PC-9 (cell line): ENCODE results near the gene EXTL1. TPM values are rescaled to one million over a fixed set of nuclear protein-coding genes. Genes with fewer than 3 reads are reported as not detected.

Experiments
- BruUV-seq: library from RNA; stranded (reverse); fragments of 400-500 nt; replicated peaks from 2 replicates; lab custom pipeline; 2021; lab: Mats Ljungman, UMichigan
- CTCF ChIA-PET: fragments of 300-600 bp; sonication (Branson Sonifier 250); formaldehyde crosslinking; loops from one replicate; lab custom pipeline; 2022; ENCODE audit warnings: antibody characterized with exemption; lab: Charles Lee
- POLR2A ChIA-PET: fragments of 300-600 bp; sonication (Branson Sonifier 250); formaldehyde crosslinking; loops from one replicate; lab custom pipeline; 2022; ENCODE audit warnings: antibody characterized with exemption; ENCODE audit not compliant: unreplicated experiment; lab: Charles Lee
- DNase-seq, 2 experiments: peaks; one replicate each; pipeline versions ENCODE4 v3.0.0 to v3.0.0-alpha.2; 2015 to 2022; ENCODE audit warnings: mixed read lengths in 1 of 2
- H2AFZ ChIP-seq: fragments of 200-600 bp; sonication (generic); 2 replicates; pipeline ENCODE4 v1.8.1; 2017; ENCODE audit warnings: antibody characterized with exemption
- H3F3A ChIP-seq: fragments of 200-600 bp; sonication (generic); 2 replicates; pipeline ENCODE4 v1.8.1; 2017; ENCODE audit warnings: antibody characterized with exemption, mild to moderate bottlenecking, low read depth; ENCODE audit not compliant: insufficient read depth
- H3K27ac ChIP-seq: fragments of 200-600 bp; sonication (generic); 2 replicates; pipeline ENCODE4 v1.6.1; 2016; ENCODE audit warnings: mixed run types
- H3K27me3 ChIP-seq: fragments of 200-600 bp; sonication (generic); 2 replicates; pipeline ENCODE4 v1.6.1; 2016; ENCODE audit warnings: low read depth, mixed run types; ENCODE audit not compliant: insufficient read depth
- H3K36me3 ChIP-seq: fragments of 200-600 bp; sonication (generic); 2 replicates; pipeline ENCODE4 v1.6.1; 2016; ENCODE audit warnings: low read depth, mixed run types
- H3K4me1 ChIP-seq: fragments of 200-600 bp; sonication (generic); replicated peaks from 2 replicates; pipeline ENCODE4 v1.6.1; 2016; ENCODE audit warnings: mixed run types; ENCODE audit not compliant: insufficient read depth
- H3K4me2 ChIP-seq: fragments of 200-600 bp; sonication (generic); 2 replicates; pipeline ENCODE4 v1.6.1; 2017; ENCODE audit warnings: mixed run types
- H3K4me3 ChIP-seq: fragments of 200-600 bp; sonication (generic); 2 replicates; pipeline ENCODE4 v1.6.1; 2016; ENCODE audit warnings: mixed run types
- H3K79me2 ChIP-seq: fragments of 200-600 bp; sonication (generic); 2 replicates; pipeline ENCODE4 v1.6.1; 2017; ENCODE audit warnings: low read depth, mixed run types
- H3K9me2 ChIP-seq: fragments of 200-600 bp; sonication (generic); 2 replicates; pipeline ENCODE4 v1.8.1; 2017; ENCODE audit warnings: mild to moderate bottlenecking; ENCODE audit not compliant: insufficient read depth
- H3K9me3 ChIP-seq: fragments of 200-600 bp; sonication (generic); 2 replicates; pipeline ENCODE4 v1.8.1; 2016; ENCODE audit warnings: low read depth; ENCODE audit not compliant: insufficient read depth
- H4K20me1 ChIP-seq: fragments of 200-600 bp; sonication (generic); 2 replicates; pipeline ENCODE4 v1.8.1; 2017; ENCODE audit not compliant: insufficient read depth
- EZH2 ChIP-seq: fragments of 200-600 bp; sonication (generic); IDR thresholded peaks from 2 replicates; pipeline ENCODE4 v1.8.0; 2017; ENCODE audit warnings: antibody characterized with exemption, low read depth
- intact Hi-C: fragments of 100-400 bp; cut with micrococcal nuclease; formaldehyde crosslinking; loops from one replicate; pipeline ENCODE4 v1.10.0; 2022; ENCODE audit not compliant: unreplicated experiment
- total RNA-seq: library from RNA; stranded (reverse); gene quantifications from 2 replicates; pipeline ENCODE4 v1.2.3, GENCODE V29; 2021
- TF ChIP-seq, protein P1 (sequence below): fragments of 200-600 bp; sonication (generic); conservative IDR thresholded peaks from 2 replicates; pipeline ENCODE4 v1.6.1; 2017; ENCODE audit warnings: mixed run types, antibody characterized with exemption, mild to moderate bottlenecking, moderate library complexity

EXTL1 gene
- total RNA-seq, 1 experiment from 2014 or later = 0.13 TPM

DNA sequence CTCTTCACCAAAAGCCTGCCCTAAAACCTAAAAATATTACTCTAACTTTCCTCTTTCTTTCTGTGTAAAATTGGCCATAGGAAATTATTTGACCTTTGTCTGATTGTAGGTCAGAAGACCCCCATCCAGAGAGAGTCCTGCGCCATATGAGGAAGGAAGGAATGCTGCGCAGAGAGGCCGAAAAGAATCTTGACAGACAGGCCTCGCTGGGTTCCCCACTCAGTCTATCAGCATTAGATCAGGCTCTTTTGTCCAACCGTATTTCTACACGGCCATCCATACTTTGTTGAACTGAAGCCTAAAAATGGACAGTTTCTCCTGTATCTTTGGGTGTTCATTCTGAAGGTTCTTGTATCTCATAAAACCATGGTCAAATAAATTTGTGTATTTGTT is 28.7 kb downstream of the EXTL1 start:
- CTCF ChIA-PET = no interaction called here
- Histone ChIP-seq H3K4me1 (peaks cover 10% of the 10 kb centered on the region; the same call in 1 of the 2 replicates), H2AFZ (no peak overlapping the region), H3K9me2 (no peaks in the 10 kb centered on the region), H3K9me3 (no peaks in the 10 kb centered on the region), H3K4me2 (no peak overlapping the region), H3K4me3 (no peak overlapping the region), H3K27me3 (0 out of 2 replicates have a peak, but pooled peaks cover 3% of the 10 kb centered on the region), H3F3A (no peaks in the 10 kb centered on the region), H3K79me2 (no peaks in the 10 kb centered on the region), H3K36me3 (no peaks in the 10 kb centered on the region), H4K20me1 (no peaks in the 10 kb centered on the region), H3K27ac (no peak overlapping the region)
- no peak for DNase-seq
- BruUV-seq = no TSS peak
- intact Hi-C loops = no loop called here
- no peak for TF ChIP-seq EZH2
- TF ChIP-seq, protein P1, sequence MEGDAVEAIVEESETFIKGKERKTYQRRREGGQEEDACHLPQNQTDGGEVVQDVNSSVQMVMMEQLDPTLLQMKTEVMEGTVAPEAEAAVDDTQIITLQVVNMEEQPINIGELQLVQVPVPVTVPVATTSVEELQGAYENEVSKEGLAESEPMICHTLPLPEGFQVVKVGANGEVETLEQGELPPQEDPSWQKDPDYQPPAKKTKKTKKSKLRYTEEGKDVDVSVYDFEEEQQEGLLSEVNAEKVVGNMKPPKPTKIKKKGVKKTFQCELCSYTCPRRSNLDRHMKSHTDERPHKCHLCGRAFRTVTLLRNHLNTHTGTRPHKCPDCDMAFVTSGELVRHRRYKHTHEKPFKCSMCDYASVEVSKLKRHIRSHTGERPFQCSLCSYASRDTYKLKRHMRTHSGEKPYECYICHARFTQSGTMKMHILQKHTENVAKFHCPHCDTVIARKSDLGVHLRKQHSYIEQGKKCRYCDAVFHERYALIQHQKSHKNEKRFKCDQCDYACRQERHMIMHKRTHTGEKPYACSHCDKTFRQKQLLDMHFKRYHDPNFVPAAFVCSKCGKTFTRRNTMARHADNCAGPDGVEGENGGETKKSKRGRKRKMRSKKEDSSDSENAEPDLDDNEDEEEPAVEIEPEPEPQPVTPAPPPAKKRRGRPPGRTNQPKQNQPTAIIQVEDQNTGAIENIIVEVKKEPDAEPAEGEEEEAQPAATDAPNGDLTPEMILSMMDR = no peak
- POLR2A ChIA-PET = interaction anchor here (0.6 kb wide), 1 partner anchor 15 kb away, joined by 4 read pairs; no protein-coding TSS in a partner anchor

DNA sequence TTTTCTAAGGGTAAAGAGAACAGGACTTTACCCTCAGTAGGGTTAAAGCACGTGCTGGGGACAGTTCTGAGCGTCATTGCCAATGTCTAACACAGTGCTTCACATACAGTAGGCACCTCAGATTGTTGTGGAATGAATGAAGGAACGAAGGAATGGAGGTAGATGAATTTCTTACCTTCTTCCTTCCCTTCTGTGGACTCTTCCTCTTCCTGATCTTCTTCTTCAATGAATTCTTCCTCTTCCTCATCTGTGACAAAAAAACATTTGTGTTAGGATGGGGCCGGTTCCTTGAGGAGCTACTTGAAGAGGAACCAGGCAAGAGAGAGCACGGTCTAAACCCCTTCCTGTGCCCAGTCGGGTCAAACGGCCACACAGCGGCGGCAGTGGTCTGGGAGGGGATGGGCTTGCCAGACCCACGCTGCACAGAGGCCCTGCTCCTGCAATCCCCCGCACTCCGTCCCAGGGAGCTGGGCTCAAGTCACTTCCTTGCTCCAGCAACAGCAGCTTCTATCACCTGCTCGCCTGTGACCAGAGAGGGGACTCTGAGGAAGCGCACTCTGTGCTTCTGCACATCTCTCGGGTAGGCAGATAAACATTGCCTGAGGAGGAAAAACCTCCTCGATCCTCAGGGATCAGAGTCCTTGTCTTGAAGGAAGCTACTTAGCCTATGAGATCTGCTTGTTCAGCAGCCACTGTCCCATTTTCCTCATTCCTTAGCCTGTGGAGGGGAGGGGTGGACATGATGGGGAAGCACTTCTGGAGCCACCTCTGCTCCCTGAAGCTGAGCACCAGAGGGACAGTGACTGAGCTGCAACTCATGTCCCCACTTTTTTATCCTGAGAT is 32.4 kb downstream of the EXTL1 start:
- TF ChIP-seq, protein P1 = no peak
- no peak for TF ChIP-seq EZH2
- intact Hi-C loops = no loop called here
- BruUV-seq = no TSS peak
- Histone ChIP-seq H3K4me1 (peaks cover 10% of the 10 kb centered on the region; the same call in 1 of the 2 replicates), H3K9me3 (no peaks in the 10 kb centered on the region), H3K27ac (no peak overlapping the region), H2AFZ (no peak overlapping the region), H3F3A (no peaks in the 10 kb centered on the region), H4K20me1 (no peaks in the 10 kb centered on the region), H3K4me3 (no peak overlapping the region), H3K79me2 (no peaks in the 10 kb centered on the region), H3K9me2 (no peaks in the 10 kb centered on the region), H3K36me3 (no peaks in the 10 kb centered on the region), H3K4me2 (no peak overlapping the region), H3K27me3 (no peaks in the 10 kb centered on the region)
- CTCF ChIA-PET = interaction anchor here (0.6 to 0.7 kb wide), 2 partner anchors 23 to 440 kb away, joined by 4 to 5 read pairs; no protein-coding TSS in a partner anchor
- no peak for DNase-seq
- POLR2A ChIA-PET = no interaction called here

DNA sequence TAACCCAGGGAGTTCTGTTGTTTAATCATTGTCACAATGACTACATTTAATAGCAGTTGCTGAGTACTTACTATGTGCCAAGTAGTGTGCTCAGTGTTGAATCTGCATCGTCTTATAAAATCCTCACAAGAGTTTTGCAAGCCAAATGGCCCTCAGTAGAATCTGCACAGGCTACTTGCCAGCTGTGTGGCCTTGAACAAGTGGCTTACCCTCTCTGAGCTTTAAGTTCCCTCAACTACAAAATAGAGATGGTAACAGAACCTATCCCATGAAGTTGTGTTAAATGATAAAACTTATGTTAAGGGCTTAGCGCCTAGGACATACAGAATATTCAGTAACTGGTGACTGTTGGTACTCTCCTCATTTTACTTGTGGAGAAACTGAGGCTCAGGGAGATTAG is 33.5 kb downstream of the EXTL1 start:
- Histone ChIP-seq H3K4me3 (no peak overlapping the region), H3K27me3 (no peaks in the 10 kb centered on the region), H3K79me2 (no peaks in the 10 kb centered on the region), H4K20me1 (no peaks in the 10 kb centered on the region), H3F3A (no peaks in the 10 kb centered on the region), H3K27ac (no peak overlapping the region), H3K9me3 (no peaks in the 10 kb centered on the region), H3K4me1 (peaks cover 10% of the 10 kb centered on the region; the same call in 1 of the 2 replicates), H3K36me3 (no peaks in the 10 kb centered on the region), H3K9me2 (no peaks in the 10 kb centered on the region), H2AFZ (no peak overlapping the region), H3K4me2 (no peak overlapping the region)
- CTCF ChIA-PET = interaction anchor here (0.6 to 0.7 kb wide), 2 partner anchors 24 to 439 kb away, joined by 4 to 5 read pairs; no protein-coding TSS in a partner anchor
- POLR2A ChIA-PET = interaction anchor here (0.8 kb wide), 1 partner anchor 316 kb away, joined by 3 read pairs; no protein-coding TSS in a partner anchor
- DNase-seq = no peak
- no TSS peak for BruUV-seq
- TF ChIP-seq EZH2 = no peak
- TF ChIP-seq, protein P1 = no peak
- intact Hi-C loops = no loop called here
